ENCODE results near the gene TAPT1. TPM values are rescaled to one million over a fixed set of nuclear protein-coding genes. Genes with fewer than 3 reads are reported as not detected.
A peak's percentile ranks its signal among the peaks of the same experiment; 100 is the strongest.

Gene TAPT1
- total RNA-seq, 2 experiments from 2014 or later = 46.1 TPM

DNA sequence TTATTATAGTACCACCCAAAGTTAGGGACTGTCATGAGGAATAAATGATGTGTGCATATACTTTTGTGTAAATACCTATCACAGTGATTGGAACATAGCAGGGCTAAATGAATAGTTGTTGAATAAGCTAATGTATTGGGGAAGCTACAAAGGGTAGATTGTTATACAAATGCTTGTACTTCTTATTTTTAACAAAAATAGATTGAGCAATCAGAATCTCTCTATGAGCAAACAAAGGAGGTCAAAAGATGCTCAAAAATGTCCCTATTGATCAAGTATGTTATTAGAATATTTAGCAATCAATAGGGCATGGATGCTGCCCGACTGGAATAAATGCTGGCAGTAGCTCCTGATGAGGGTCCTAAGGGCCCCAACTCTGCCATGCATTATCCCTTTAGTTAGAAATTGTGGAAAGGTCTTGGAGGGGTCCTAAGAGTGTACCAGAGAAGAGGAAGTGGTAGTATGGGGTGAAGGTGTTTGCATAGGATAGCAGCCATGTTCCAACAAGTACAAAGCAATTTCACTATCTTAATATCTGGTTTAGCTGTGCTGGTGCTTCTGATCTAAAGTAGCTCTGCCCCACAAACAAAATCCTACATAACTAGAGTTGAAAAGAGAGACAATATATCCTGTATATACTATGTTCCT lies 33.1 kb upstream of the TAPT1 start:
- Mint-ChIP-seq H3K4me1 (peaks cover 1% of the 10 kb centered on the region), H3K27ac (no peak overlapping the region), H3K27me3 (no peaks in the 10 kb centered on the region), H3K4me3 (no peak overlapping the region), H3K36me3 (peaks cover 9% of the 10 kb centered on the region), H3K9me3 (peaks cover 1% of the 10 kb centered on the region)
- POLR2A ChIA-PET = no interaction called here
- ATAC-seq (ENCODE audit: low read depth) (no peak), DNase-seq (no peak)

- peaks cover 1% of the 10 kb centered on the region for H3K9me3 Mint-ChIP-seq
- ATAC-seq (ENCODE audit: low read depth) = no peak
- no peaks in the 10 kb centered on the region for H3K27me3 Mint-ChIP-seq
- no peak overlapping the region for H3K27ac Mint-ChIP-seq
- POLR2A ChIA-PET = no interaction called here
- no peak for DNase-seq
- peaks cover 12% of the 10 kb centered on the region for H3K36me3 Mint-ChIP-seq
- no peak overlapping the region for H3K4me3 Mint-ChIP-seq
- H3K4me1 Mint-ChIP-seq = peaks cover 1% of the 10 kb centered on the region
Observed at GRCh38 chr4:16257611-16258010, 31.3 kb upstream of the TAPT1 start.

GRCh38 chr4:16256343-16256742 lies 30.1 kb upstream of the TAPT1 start:
- Mint-ChIP-seq H3K9me3 (peaks cover 1% of the 10 kb centered on the region), H3K4me1 (peaks cover 1% of the 10 kb centered on the region), H3K4me3 (no peak overlapping the region), H3K27me3 (no peaks in the 10 kb centered on the region), H3K36me3 (peaks cover 12% of the 10 kb centered on the region), H3K27ac (no peak overlapping the region)
- ATAC-seq (ENCODE audit: low read depth) (no peak), DNase-seq (no peak)
- POLR2A ChIA-PET = no interaction called here

GRCh38 chr4:16255730-16256129 lies 29.5 kb upstream of the TAPT1 start:
- peaks cover 12% of the 10 kb centered on the region for H3K36me3 Mint-ChIP-seq
- H3K4me1 Mint-ChIP-seq = peaks cover 1% of the 10 kb centered on the region
- POLR2A ChIA-PET = no interaction called here
- no peak overlapping the region for H3K4me3 Mint-ChIP-seq
- peaks cover 1% of the 10 kb centered on the region for H3K9me3 Mint-ChIP-seq
- no peak for ATAC-seq (ENCODE audit: low read depth)
- H3K27me3 Mint-ChIP-seq = no peaks in the 10 kb centered on the region
- no peak for DNase-seq
- H3K27ac Mint-ChIP-seq = no peak overlapping the region

- peaks cover 3% of the 10 kb centered on the region for H3K9me3 Mint-ChIP-seq
Observed at GRCh38 chr4:16253127-16253960, 27.1 kb upstream of the TAPT1 start.

GRCh38 chr4:16250661-16251365 lies 24.5 kb upstream of the TAPT1 start:
- H3K9me3 Mint-ChIP-seq = peaks cover 3% of the 10 kb centered on the region
- no peak overlapping the region for H3K27ac Mint-ChIP-seq
- no peak overlapping the region for H3K4me3 Mint-ChIP-seq
- no peak for ATAC-seq (ENCODE audit: low read depth)
- H3K4me1 Mint-ChIP-seq = no peaks in the 10 kb centered on the region
- DNase-seq = no peak
- H3K36me3 Mint-ChIP-seq = peaks cover 7% of the 10 kb centered on the region
- H3K27me3 Mint-ChIP-seq = no peaks in the 10 kb centered on the region
- POLR2A ChIA-PET = no interaction called here

More at GRCh38 chr4:16253127-16253960, 27.1 kb upstream of the TAPT1 start:
- Mint-ChIP-seq H3K4me3 (no peak overlapping the region), H3K36me3 (peaks cover 15% of the 10 kb centered on the region), H3K4me1 (no peaks in the 10 kb centered on the region), H3K27me3 (no peaks in the 10 kb centered on the region), H3K27ac (no peak overlapping the region)
- DNase-seq (no peak), ATAC-seq (ENCODE audit: low read depth) (no peak)
- POLR2A ChIA-PET = no interaction called here

GRCh38 chr4:16248605-16249004 lies 22.3 kb upstream of the TAPT1 start:
- no peaks in the 10 kb centered on the region for H3K27me3 Mint-ChIP-seq
- POLR2A ChIA-PET = no interaction called here
- DNase-seq = no peak
- no peak overlapping the region for H3K27ac Mint-ChIP-seq
- peaks cover 6% of the 10 kb centered on the region for H3K36me3 Mint-ChIP-seq
- H3K9me3 Mint-ChIP-seq = peaks cover 2% of the 10 kb centered on the region
- no peaks in the 10 kb centered on the region for H3K4me1 Mint-ChIP-seq
- ATAC-seq (ENCODE audit: low read depth) = no peak
- no peak overlapping the region for H3K4me3 Mint-ChIP-seq

GRCh38 chr4:16245241-16245640 lies 19.0 kb upstream of the TAPT1 start:
- H3K27ac Mint-ChIP-seq = no peak overlapping the region
- H3K27me3 Mint-ChIP-seq = no peaks in the 10 kb centered on the region
- H3K36me3 Mint-ChIP-seq = peaks cover 3% of the 10 kb centered on the region
- POLR2A ChIA-PET = no interaction called here
- ATAC-seq (ENCODE audit: low read depth) (no peak), DNase-seq (no peak)
- H3K4me1 Mint-ChIP-seq = peaks cover 1% of the 10 kb centered on the region
- peaks cover 2% of the 10 kb centered on the region for H3K9me3 Mint-ChIP-seq
- H3K4me3 Mint-ChIP-seq = no peak overlapping the region

DNA sequence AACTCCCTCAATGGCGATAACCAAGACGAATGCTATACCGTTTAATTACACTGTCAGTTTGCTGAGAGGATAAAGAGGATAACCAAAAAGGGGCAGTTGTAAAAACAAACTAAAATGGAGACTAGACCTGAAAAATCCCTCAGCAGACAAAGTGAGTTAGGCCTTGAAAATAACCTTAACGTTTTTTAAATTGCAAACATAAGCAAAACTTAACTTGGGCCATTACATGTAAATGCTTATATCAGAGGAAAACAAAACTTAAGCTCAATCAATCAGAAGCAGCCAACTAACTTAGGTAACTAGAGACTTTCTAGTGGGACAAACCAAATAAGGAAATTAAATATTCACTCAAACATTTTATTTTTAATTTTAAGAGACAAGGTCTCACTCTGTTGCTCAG lies 17.0 kb upstream of the TAPT1 start:
- Mint-ChIP-seq H3K27ac (no peak overlapping the region), H3K4me3 (no peak overlapping the region), H3K4me1 (peaks cover 4% of the 10 kb centered on the region), H3K36me3 (no peaks in the 10 kb centered on the region), H3K9me3 (no peaks in the 10 kb centered on the region), H3K27me3 (peaks cover 2% of the 10 kb centered on the region)
- DNase-seq = no peak
- POLR2A ChIA-PET = no interaction called here
- ATAC-seq (ENCODE audit: low read depth) = no peak

- peaks cover 2% of the 10 kb centered on the region for H3K27me3 Mint-ChIP-seq
- H3K36me3 Mint-ChIP-seq = no peaks in the 10 kb centered on the region
- H3K4me3 Mint-ChIP-seq = no peak overlapping the region
- ATAC-seq (ENCODE audit: low read depth) = no peak
- peaks cover 5% of the 10 kb centered on the region for H3K4me1 Mint-ChIP-seq
- no peak overlapping the region for H3K27ac Mint-ChIP-seq
- no peaks in the 10 kb centered on the region for H3K9me3 Mint-ChIP-seq
- DNase-seq = no peak
- POLR2A ChIA-PET = no interaction called here
Observed at GRCh38 chr4:16240300-16240699, 14.0 kb upstream of the TAPT1 start.

- H3K4me3 Mint-ChIP-seq = no peak overlapping the region
- no peaks in the 10 kb centered on the region for H3K9me3 Mint-ChIP-seq
- H3K36me3 Mint-ChIP-seq = no peaks in the 10 kb centered on the region
- no peak for DNase-seq
- ATAC-seq (ENCODE audit: low read depth) = no peak
- POLR2A ChIA-PET = no interaction called here
- H3K27me3 Mint-ChIP-seq = peaks cover 2% of the 10 kb centered on the region
- peaks cover 5% of the 10 kb centered on the region for H3K4me1 Mint-ChIP-seq
- no peak overlapping the region for H3K27ac Mint-ChIP-seq
Observed at GRCh38 chr4:16239086-16239485, 12.8 kb upstream of the TAPT1 start.

- POLR2A ChIA-PET = no interaction called here
- peaks cover 5% of the 10 kb centered on the region for H3K4me1 Mint-ChIP-seq
- DNase-seq (no peak), ATAC-seq (ENCODE audit: low read depth) (peak; percentile 54)
- no peaks in the 10 kb centered on the region for H3K36me3 Mint-ChIP-seq
- H3K4me3 Mint-ChIP-seq = no peak overlapping the region
- H3K27ac Mint-ChIP-seq = no peak overlapping the region
- peaks cover 2% of the 10 kb centered on the region for H3K27me3 Mint-ChIP-seq
- no peaks in the 10 kb centered on the region for H3K9me3 Mint-ChIP-seq
Observed at GRCh38 chr4:16238327-16238726, 12.1 kb upstream of the TAPT1 start.

GRCh38 chr4:16237715-16238114 lies 11.4 kb upstream of the TAPT1 start:
- no peak for DNase-seq
- H3K9me3 Mint-ChIP-seq = no peaks in the 10 kb centered on the region
- H3K4me1 Mint-ChIP-seq = peaks cover 5% of the 10 kb centered on the region
- ATAC-seq (ENCODE audit: low read depth) = no peak
- H3K27me3 Mint-ChIP-seq = peaks cover 2% of the 10 kb centered on the region
- H3K36me3 Mint-ChIP-seq = no peaks in the 10 kb centered on the region
- H3K4me3 Mint-ChIP-seq = no peak overlapping the region
- POLR2A ChIA-PET = no interaction called here
- no peak overlapping the region for H3K27ac Mint-ChIP-seq
